SK-N-SH treated with all-trans-retinoic acid at 6 μM for 48 hours (cell line): ENCODE measurements around the gene PSMD6.

Experiments used
- ATAC-seq: fragments of 200-7000 bp; cut with Tn5 transposase; 3 replicates; pipeline ENCODE4 v1.9.1; 2020; ENCODE audit warnings: mild to moderate bottlenecking, moderate library complexity
- BACH2 ChIP-seq: fragments of 250-450 bp; sonication (Bioruptor Pico); IDR thresholded peaks from 2 replicates; pipeline ENCODE4 v1.9.0; 2021; ENCODE audit warnings: mild to moderate bottlenecking, borderline replicate concordance
- CREB5 ChIP-seq: fragments of 250-450 bp; sonication (Bioruptor Pico); IDR thresholded peaks from 2 replicates; pipeline ENCODE4 v1.5.1; 2020; ENCODE audit warnings: low read depth, mild to moderate bottlenecking, moderate library complexity
- CSDC2 ChIP-seq: fragments of 250-450 bp; sonication (Bioruptor Pico); IDR thresholded peaks from 2 replicates; pipeline ENCODE4 v1.5.0; 2020; ENCODE audit warnings: mild to moderate bottlenecking, moderate library complexity
- CSRNP3 ChIP-seq: fragments of 250-450 bp; sonication (Bioruptor Pico); IDR thresholded peaks from 2 replicates; pipeline ENCODE4 v1.5.1; 2021; ENCODE audit warnings: mild to moderate bottlenecking, moderate library complexity
- ESRRG ChIP-seq: fragments of 250-450 bp; sonication (Bioruptor Pico); IDR thresholded peaks from 2 replicates; pipeline ENCODE4 v1.6.1; 2021; ENCODE audit warnings: mild to moderate bottlenecking
- GLIS3 ChIP-seq: fragments of 250-450 bp; sonication (Bioruptor Pico); IDR thresholded peaks from 2 replicates; pipeline ENCODE4 v1.5.0; 2020; ENCODE audit warnings: mild to moderate bottlenecking, moderate library complexity
- ISL1 ChIP-seq: fragments of 250-450 bp; sonication (Bioruptor Pico); IDR thresholded peaks from 2 replicates; pipeline ENCODE4 v2.1.2; 2022; ENCODE audit warnings: mild to moderate bottlenecking, moderate library complexity
- OSR1 ChIP-seq: fragments of 250-450 bp; sonication (Bioruptor Pico); IDR thresholded peaks from 2 replicates; pipeline ENCODE4 v1.8.0; 2022; ENCODE audit warnings: moderate library complexity, mild to moderate bottlenecking, inconsistent platforms
- PATZ1 ChIP-seq: fragments of 250-450 bp; sonication (Bioruptor Pico); IDR thresholded peaks from 2 replicates; pipeline ENCODE4 v1.8.0; 2020; ENCODE audit warnings: mild to moderate bottlenecking, moderate library complexity, borderline replicate concordance
- PPARA ChIP-seq: fragments of 250-450 bp; sonication (Bioruptor Pico); IDR thresholded peaks from 2 replicates; pipeline ENCODE4 v1.5.0; 2020; ENCODE audit warnings: mild to moderate bottlenecking, borderline replicate concordance
- RARB ChIP-seq: fragments of 250-450 bp; sonication (Bioruptor Pico); IDR thresholded peaks from 2 replicates; pipeline ENCODE4 v1.8.0; 2021; ENCODE audit warnings: mild to moderate bottlenecking, moderate library complexity
- SNAI2 ChIP-seq: fragments of 250-450 bp; sonication (Bioruptor Pico); IDR thresholded peaks from 2 replicates; pipeline ENCODE4 v1.5.0; 2020; ENCODE audit warnings: mild to moderate bottlenecking, moderate library complexity
- TCF4 ChIP-seq: fragments of 250-450 bp; sonication (Bioruptor Pico); IDR thresholded peaks from 2 replicates; pipeline ENCODE4 v1.8.0; 2021; ENCODE audit warnings: mild to moderate bottlenecking, moderate library complexity, borderline replicate concordance
- TOX ChIP-seq: fragments of 250-450 bp; sonication (Bioruptor Pico); IDR thresholded peaks from 2 replicates; pipeline ENCODE4 v1.8.0; 2021; ENCODE audit warnings: mild to moderate bottlenecking, moderate library complexity, borderline replicate concordance
- ZC3H10 ChIP-seq: fragments of 250-450 bp; sonication (Bioruptor Pico); IDR thresholded peaks from 2 replicates; pipeline ENCODE4 v1.5.1; 2021; ENCODE audit warnings: mild to moderate bottlenecking, moderate library complexity
- ZFP3 ChIP-seq: fragments of 250-450 bp; sonication (Bioruptor Pico); IDR thresholded peaks from 2 replicates; pipeline ENCODE4 v1.5.0; 2020; ENCODE audit warnings: mild to moderate bottlenecking, moderate library complexity
- ZFP30 ChIP-seq: fragments of 450-650 bp; formaldehyde crosslinking; IDR thresholded peaks from 2 replicates; pipeline ENCODE4 v1.5.0; 2022; ENCODE audit warnings: mild to moderate bottlenecking, moderate library complexity
- ZNF565 ChIP-seq: fragments of 450-650 bp; formaldehyde crosslinking; conservative IDR thresholded peaks from 2 replicates; pipeline ENCODE4 v1.5.0; 2020; ENCODE audit warnings: low read depth, mild to moderate bottlenecking, moderate library complexity
- ZNF70 ChIP-seq: fragments of 450-650 bp; formaldehyde crosslinking; IDR thresholded peaks from 2 replicates; pipeline ENCODE4 v1.5.0; 2020; ENCODE audit warnings: mild to moderate bottlenecking, moderate library complexity
- ZNF8 ChIP-seq: fragments of 450-650 bp; formaldehyde crosslinking; IDR thresholded peaks from 2 replicates; pipeline ENCODE4 v1.5.0; 2020; ENCODE audit warnings: mild to moderate bottlenecking, moderate library complexity
- TF ChIP-seq, protein P1 (sequence below): fragments of 250-450 bp; sonication (Bioruptor Pico); IDR thresholded peaks from 2 replicates; pipeline ENCODE4 v1.8.0; 2021; ENCODE audit warnings: low read depth, mild to moderate bottlenecking, moderate library complexity, borderline replicate concordance

Gene PSMD6

GRCh38 chr3:64063983-64064438 is 40.7 kb upstream of the PSMD6 start:
- no peak for ATAC-seq
- TF ChIP-seq, protein P1, sequence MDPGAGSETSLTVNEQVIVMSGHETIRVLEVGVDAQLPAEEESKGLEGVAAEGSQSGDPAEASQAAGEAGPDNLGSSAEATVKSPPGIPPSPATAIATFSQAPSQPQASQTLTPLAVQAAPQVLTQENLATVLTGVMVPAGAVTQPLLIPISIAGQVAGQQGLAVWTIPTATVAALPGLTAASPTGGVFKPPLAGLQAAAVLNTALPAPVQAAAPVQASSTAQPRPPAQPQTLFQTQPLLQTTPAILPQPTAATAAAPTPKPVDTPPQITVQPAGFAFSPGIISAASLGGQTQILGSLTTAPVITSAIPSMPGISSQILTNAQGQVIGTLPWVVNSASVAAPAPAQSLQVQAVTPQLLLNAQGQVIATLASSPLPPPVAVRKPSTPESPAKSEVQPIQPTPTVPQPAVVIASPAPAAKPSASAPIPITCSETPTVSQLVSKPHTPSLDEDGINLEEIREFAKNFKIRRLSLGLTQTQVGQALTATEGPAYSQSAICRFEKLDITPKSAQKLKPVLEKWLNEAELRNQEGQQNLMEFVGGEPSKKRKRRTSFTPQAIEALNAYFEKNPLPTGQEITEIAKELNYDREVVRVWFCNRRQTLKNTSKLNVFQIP (CRISPR knock-in tag) = no peak
- TF ChIP-seq GLIS3 (CRISPR knock-in tag) (no peak), OSR1 (CRISPR knock-in tag) (no peak), ESRRG (CRISPR knock-in tag) (no peak), ZNF8 (CRISPR knock-in tag) (no peak), ZFP3 (CRISPR knock-in tag) (no peak)

GRCh38 chr3:64063207-64063982 is 40.1 kb upstream of the PSMD6 start:
- ATAC-seq = no peak
- no peak for TF ChIP-seq ZC3H10 (CRISPR knock-in tag)
- TF ChIP-seq BACH2 = no peak
- TF ChIP-seq OSR1 (CRISPR knock-in tag) = no peak
- TF ChIP-seq CSRNP3 (CRISPR knock-in tag) = no peak
- TF ChIP-seq PATZ1 = no peak
- TF ChIP-seq TOX (CRISPR knock-in tag) = no peak
- TF ChIP-seq ZNF565 (CRISPR knock-in tag) = no peak
- TF ChIP-seq ZNF70 (CRISPR knock-in tag) = no peak

- no peak for TF ChIP-seq ZC3H10 (CRISPR knock-in tag)
- TF ChIP-seq, protein P1 (CRISPR knock-in tag) = no peak
- TF ChIP-seq CSDC2 = no peak
- no peak for TF ChIP-seq GLIS3 (CRISPR knock-in tag)
- TF ChIP-seq ISL1 = no peak
- no peak for TF ChIP-seq PATZ1
- TF ChIP-seq CREB5 (CRISPR knock-in tag) = no peak
- TF ChIP-seq OSR1 (CRISPR knock-in tag) = no peak
- TF ChIP-seq ZNF8 (CRISPR knock-in tag) = no peak
- TF ChIP-seq CSRNP3 (CRISPR knock-in tag) = no peak
- no peak for TF ChIP-seq ZNF565 (CRISPR knock-in tag)
- TF ChIP-seq PPARA (CRISPR knock-in tag) = no peak
- no peak for TF ChIP-seq TCF4 (CRISPR knock-in tag)
- no peak for TF ChIP-seq SNAI2 (CRISPR knock-in tag)
- TF ChIP-seq TOX (CRISPR knock-in tag) = no peak
- no peak for TF ChIP-seq RARB (CRISPR knock-in tag)
- no peak for TF ChIP-seq ZFP30
- TF ChIP-seq BACH2 = no peak
- no peak for ATAC-seq
Measured at GRCh38 chr3:64061628-64062027, 38.3 kb upstream of the PSMD6 start.
